Adipocyte (in vitro differentiated cells): Measurements from ENCODE around the gene SUPT7L.

Source experiments
- DNase-seq: peaks from one replicate; pipeline ENCODE4 v3.0.0-alpha.2; 2015; ENCODE audit warnings: low read depth
- H3K27me3 ChIP-seq: replicated peaks from 2 replicates; pipeline ENCODE4 v1.7.0; 2013; ENCODE audit warnings: mild to moderate bottlenecking, low read length, moderate library complexity; ENCODE audit not compliant: control insufficient read depth, insufficient read depth
- H3K36me3 ChIP-seq: 2 replicates; pipeline ENCODE4 v1.7.0; 2013; ENCODE audit warnings: low read length, mild to moderate bottlenecking, moderate library complexity; ENCODE audit not compliant: control insufficient read depth, insufficient read depth, severe bottlenecking
- H3K4me1 ChIP-seq: 2 replicates; pipeline ENCODE4 v1.7.0; 2013; ENCODE audit warnings: mild to moderate bottlenecking, low read length, moderate library complexity; ENCODE audit not compliant: control insufficient read depth, insufficient read depth
- H3K4me3 ChIP-seq: 2 replicates; pipeline ENCODE4 v1.7.0; 2013; ENCODE audit warnings: mild to moderate bottlenecking, low read length, moderate library complexity
- H3K9ac ChIP-seq: 2 replicates; pipeline ENCODE4 v1.7.0; 2013; ENCODE audit warnings: mild to moderate bottlenecking, low read length, moderate library complexity
- H3K9me3 ChIP-seq: 2 replicates; pipeline ENCODE4 v1.7.0; 2013; ENCODE audit warnings: mild to moderate bottlenecking, low read length, moderate library complexity; ENCODE audit not compliant: control insufficient read depth

Gene SUPT7L

DNA sequence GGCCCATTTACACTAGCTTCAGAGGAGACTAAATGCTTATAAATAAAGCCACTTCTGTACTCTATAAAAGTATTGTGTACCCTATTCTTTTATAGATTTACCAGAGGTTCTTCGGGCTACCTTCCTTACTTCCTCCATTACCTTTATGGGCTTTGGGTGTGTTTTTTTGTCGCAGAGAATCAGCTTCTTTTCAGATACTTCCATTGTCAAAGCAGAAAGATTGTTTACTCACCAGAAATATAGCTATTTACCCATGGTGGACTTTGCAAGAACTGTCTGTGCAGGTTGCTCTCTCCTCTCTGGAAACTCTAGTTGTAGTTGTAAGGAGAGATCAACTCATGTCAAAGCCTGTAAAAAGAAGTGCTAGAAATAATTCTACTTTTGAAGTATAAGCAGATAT is 49.4 kb downstream of the SUPT7L start:
- H3K9me3 ChIP-seq = no peaks in the 10 kb centered on the region
- H3K9ac ChIP-seq = no peak overlapping the region
- H3K4me3 ChIP-seq = no peak overlapping the region
- no peak for DNase-seq
- peaks cover 53% of the 10 kb centered on the region for H3K36me3 ChIP-seq
- H3K4me1 ChIP-seq = no peaks in the 10 kb centered on the region
- H3K27me3 ChIP-seq = no peaks in the 10 kb centered on the region

- peak; percentile 30 for DNase-seq
- H3K27me3 ChIP-seq = no peaks in the 10 kb centered on the region
- H3K9me3 ChIP-seq = no peaks in the 10 kb centered on the region
- H3K36me3 ChIP-seq = peaks cover 48% of the 10 kb centered on the region
- H3K9ac ChIP-seq = no peak overlapping the region
- no peak overlapping the region for H3K4me3 ChIP-seq
- no peaks in the 10 kb centered on the region for H3K4me1 ChIP-seq
Measured at GRCh38 chr2:27606611-27607010, 56.8 kb downstream of the SUPT7L start.
